Measurements from ENCODE around the gene RALGPS2.

Gene RALGPS2

GRCh38 chr1:178706432-178706831 lies 18.6 kb upstream of the RALGPS2 start:
- H3K4me3 ChIP-seq = no peak overlapping the region
- H3K27ac ChIP-seq = no peak overlapping the region
- H3K36me3 ChIP-seq (ENCODE audit: insufficient read depth, low read length) = no peaks in the 10 kb centered on the region
- no peak for DNase-seq (ENCODE audit: low read depth, low spot score)
- H3K9ac ChIP-seq (ENCODE audit: insufficient read length) = no peak overlapping the region
- H3K9me3 ChIP-seq (ENCODE audit: low read depth, low read length) = no peaks in the 10 kb centered on the region
- TF ChIP-seq POLR2AphosphoS5 (IDR thresholded peaks at IDR 0.05; ENCODE audit: borderline replicate concordance, low read depth, low read length) = no peak
- no peak for TF ChIP-seq EZH2 (IDR thresholded peaks at IDR 0.05)
- no peak for TF ChIP-seq FOXP2 (optimal IDR thresholded peaks at IDR 0.05; ENCODE audit: control extremely low read depth, extremely low read length, insufficient read depth)

GRCh38 chr1:178713259-178713658 lies 11.8 kb upstream of the RALGPS2 start:
- Histone ChIP-seq H3K4me3 (peak overlapping the region; percentile 11; the same call in 1 of the 2 replicates), H3K27ac (peak overlapping the region; percentile 80), H3K9ac (ENCODE audit: insufficient read length) (no peak overlapping the region), H3K36me3 (ENCODE audit: insufficient read depth, low read length) (no peaks in the 10 kb centered on the region), H3K9me3 (ENCODE audit: low read depth, low read length) (no peaks in the 10 kb centered on the region)
- TF ChIP-seq POLR2AphosphoS5 (IDR thresholded peaks at IDR 0.05; ENCODE audit: borderline replicate concordance, low read depth, low read length) = peak; percentile 17; the same call in 1 of the 2 replicates
- no peak for TF ChIP-seq EZH2 (IDR thresholded peaks at IDR 0.05)
- no peak for DNase-seq (ENCODE audit: low read depth, low spot score)

GRCh38 chr1:178714453-178714852 lies 10.6 kb upstream of the RALGPS2 start:
- H3K36me3 ChIP-seq (ENCODE audit: insufficient read depth, low read length) = no peaks in the 10 kb centered on the region
- H3K27ac ChIP-seq = peak overlapping the region; percentile 16; the same call in 1 of the 2 replicates
- TF ChIP-seq EZH2 (IDR thresholded peaks at IDR 0.05) = no peak
- no peak for TF ChIP-seq FOXP2 (optimal IDR thresholded peaks at IDR 0.05; ENCODE audit: control extremely low read depth, extremely low read length, insufficient read depth)
- no peak for TF ChIP-seq POLR2AphosphoS5 (IDR thresholded peaks at IDR 0.05; ENCODE audit: borderline replicate concordance, low read depth, low read length)
- no peak overlapping the region for H3K9ac ChIP-seq (ENCODE audit: insufficient read length)
- H3K9me3 ChIP-seq (ENCODE audit: low read depth, low read length) = no peaks in the 10 kb centered on the region
- DNase-seq (ENCODE audit: low read depth, low spot score) = no peak
- H3K4me3 ChIP-seq = no peak overlapping the region

- H3K27ac ChIP-seq = peak overlapping the region; percentile 42; the same call in 1 of the 2 replicates
- no peak overlapping the region for H3K9ac ChIP-seq (ENCODE audit: insufficient read length)
- peak overlapping the region; percentile 10; the same call in 1 of the 2 replicates for H3K4me3 ChIP-seq
- no peak for DNase-seq (ENCODE audit: low read depth, low spot score)
- H3K9me3 ChIP-seq (ENCODE audit: low read depth, low read length) = no peaks in the 10 kb centered on the region
- no peaks in the 10 kb centered on the region for H3K36me3 ChIP-seq (ENCODE audit: insufficient read depth, low read length)
- TF ChIP-seq EZH2 (IDR thresholded peaks at IDR 0.05) (no peak), POLR2AphosphoS5 (IDR thresholded peaks at IDR 0.05; ENCODE audit: borderline replicate concordance, low read depth, low read length) (no peak), FOXP2 (optimal IDR thresholded peaks at IDR 0.05; ENCODE audit: control extremely low read depth, extremely low read length, insufficient read depth) (no peak)
These were observed 8.9 kb upstream of the RALGPS2 start for GRCh38 chr1:178716111-178716510.

- no peak for TF ChIP-seq FOXP2 (optimal IDR thresholded peaks at IDR 0.05; ENCODE audit: control extremely low read depth, extremely low read length, insufficient read depth)
- no peak for TF ChIP-seq POLR2AphosphoS5 (IDR thresholded peaks at IDR 0.05; ENCODE audit: borderline replicate concordance, low read depth, low read length)
- TF ChIP-seq EZH2 (IDR thresholded peaks at IDR 0.05) = no peak
- Histone ChIP-seq H3K4me3 (no peak overlapping the region), H3K27ac (no peak overlapping the region), H3K9ac (ENCODE audit: insufficient read length) (no peak overlapping the region), H3K36me3 (ENCODE audit: insufficient read depth, low read length) (no peaks in the 10 kb centered on the region), H3K9me3 (ENCODE audit: low read depth, low read length) (no peaks in the 10 kb centered on the region)
- no peak for DNase-seq (ENCODE audit: low read depth, low spot score)
These were observed 6.5 kb upstream of the RALGPS2 start for GRCh38 chr1:178718520-178718919.

GRCh38 chr1:178723546-178723945 lies 1.5 kb upstream of the RALGPS2 start:
- DNase-seq (ENCODE audit: low read depth, low spot score) = no peak
- TF ChIP-seq EZH2 (IDR thresholded peaks at IDR 0.05) (no peak), POLR2AphosphoS5 (IDR thresholded peaks at IDR 0.05; ENCODE audit: borderline replicate concordance, low read depth, low read length) (no peak), FOXP2 (optimal IDR thresholded peaks at IDR 0.05; ENCODE audit: control extremely low read depth, extremely low read length, insufficient read depth) (no peak)
- H3K36me3 ChIP-seq (ENCODE audit: insufficient read depth, low read length) = no peaks in the 10 kb centered on the region
- H3K4me3 ChIP-seq = no peak overlapping the region
- H3K27ac ChIP-seq = no peak overlapping the region
- H3K9ac ChIP-seq (ENCODE audit: insufficient read length) = no peak overlapping the region
- H3K9me3 ChIP-seq (ENCODE audit: low read depth, low read length) = no peaks in the 10 kb centered on the region

GRCh38 chr1:178724376-178724727 lies 692 bp upstream of the RALGPS2 start:
- no peak overlapping the region for H3K27ac ChIP-seq

GRCh38 chr1:178725466-178726086 lies 532 bp downstream of the RALGPS2 start:
- no peak overlapping the region for H3K27ac ChIP-seq
- DNase-seq (ENCODE audit: low read depth, low spot score) = no peak
- TF ChIP-seq EZH2 (IDR thresholded peaks at IDR 0.05) (no peak), FOXP2 (optimal IDR thresholded peaks at IDR 0.05; ENCODE audit: control extremely low read depth, extremely low read length, insufficient read depth) (no peak), POLR2AphosphoS5 (IDR thresholded peaks at IDR 0.05; ENCODE audit: borderline replicate concordance, low read depth, low read length) (no peak)

More at GRCh38 chr1:178724376-178724727, 692 bp upstream of the RALGPS2 start:
- Histone ChIP-seq H3K9ac (ENCODE audit: insufficient read length) (peak overlapping the region; percentile 65), H3K4me3 (peak overlapping the region; percentile 83), H3K9me3 (ENCODE audit: low read depth, low read length) (no peaks in the 10 kb centered on the region), H3K36me3 (ENCODE audit: insufficient read depth, low read length) (no peaks in the 10 kb centered on the region)
- DNase-seq (ENCODE audit: low read depth, low spot score) = no peak
- TF ChIP-seq POLR2AphosphoS5 (IDR thresholded peaks at IDR 0.05; ENCODE audit: borderline replicate concordance, low read depth, low read length) (no peak), EZH2 (IDR thresholded peaks at IDR 0.05) (no peak), FOXP2 (optimal IDR thresholded peaks at IDR 0.05; ENCODE audit: control extremely low read depth, extremely low read length, insufficient read depth) (no peak)

GRCh38 chr1:178726087-178726517 lies 1.1 kb downstream of the RALGPS2 start:
- H3K9me3 ChIP-seq (ENCODE audit: low read depth, low read length) = no peaks in the 10 kb centered on the region
- no peak overlapping the region for H3K27ac ChIP-seq
- DNase-seq (ENCODE audit: low read depth, low spot score) = no peak
- no peaks in the 10 kb centered on the region for H3K36me3 ChIP-seq (ENCODE audit: insufficient read depth, low read length)
- TF ChIP-seq POLR2AphosphoS5 (IDR thresholded peaks at IDR 0.05; ENCODE audit: borderline replicate concordance, low read depth, low read length) (peak; percentile 64), EZH2 (IDR thresholded peaks at IDR 0.05) (no peak)
- peak overlapping the region; percentile 83 for H3K4me3 ChIP-seq
- H3K9ac ChIP-seq (ENCODE audit: insufficient read length) = peak overlapping the region; percentile 49

More at GRCh38 chr1:178725466-178726086, 532 bp downstream of the RALGPS2 start:
- Histone ChIP-seq H3K36me3 (ENCODE audit: insufficient read depth, low read length) (no peaks in the 10 kb centered on the region), H3K9ac (ENCODE audit: insufficient read length) (peak overlapping the region; percentile 49), H3K9me3 (ENCODE audit: low read depth, low read length) (no peaks in the 10 kb centered on the region), H3K4me3 (peak overlapping the region; percentile 83)

Measured in SK-N-MC (cell line).